AG20443 (cell line): ENCODE data around the gene PIGX.

ENCODE experiments used
- DNase-seq: peaks from one replicate; pipeline ENCODE4 v3.0.0; 2012; ENCODE audit warnings: low spot score, mixed read lengths

The PIGX gene

GRCh38 chr3:196711838-196712513, at the start of gene PIGX, which contains the start of gene CEP19:
PIGX (plus strand) TSS chr3:196712377.
CEP19 (minus strand) TSS chr3:196712250; CDS start chr3:196708657, 3,593 bp downstream.
- peak; percentile 100 for DNase-seq

DNA sequence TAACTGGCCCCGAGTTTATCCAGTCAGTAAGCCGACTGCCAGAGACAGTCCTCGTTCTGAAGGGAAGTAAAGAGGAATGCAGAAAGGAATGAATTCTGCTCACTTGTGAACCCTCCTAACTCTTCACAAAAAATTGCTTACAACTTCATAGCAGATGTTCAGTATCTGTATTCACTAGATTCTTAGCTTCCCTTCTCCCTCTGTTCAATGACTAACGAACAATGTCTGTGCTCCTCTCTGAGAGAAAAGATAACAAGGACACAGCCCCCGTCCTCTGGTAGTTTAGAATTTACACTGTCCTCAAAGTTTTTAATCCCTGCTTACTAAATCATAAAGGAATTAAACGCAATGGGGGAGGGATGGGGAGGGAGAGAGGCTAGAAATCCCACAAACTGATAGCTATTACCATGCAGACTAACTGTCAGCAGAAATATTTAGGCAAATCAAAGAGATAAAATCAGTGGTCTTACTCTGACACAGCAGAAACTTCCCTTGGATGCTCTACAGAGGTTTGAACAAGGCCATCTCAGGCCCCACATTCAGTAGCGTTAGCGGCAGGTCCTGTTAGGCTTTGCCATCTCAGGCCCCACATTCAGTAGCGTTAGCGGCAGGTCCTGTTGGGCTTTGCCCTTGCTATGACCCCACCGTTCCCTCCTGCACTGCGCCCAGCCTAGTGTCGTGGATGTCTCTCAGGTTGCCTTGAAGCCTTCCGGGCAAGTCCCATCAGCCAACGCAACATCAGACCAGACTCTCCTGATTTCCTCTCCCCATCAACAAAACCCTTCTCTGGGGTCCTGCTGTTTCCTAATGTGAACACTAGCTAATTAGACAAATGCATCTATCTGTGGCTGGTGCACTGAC, 49.2 kb upstream of the PIGX start:
- DNase-seq: peak; percentile 39

DNA sequence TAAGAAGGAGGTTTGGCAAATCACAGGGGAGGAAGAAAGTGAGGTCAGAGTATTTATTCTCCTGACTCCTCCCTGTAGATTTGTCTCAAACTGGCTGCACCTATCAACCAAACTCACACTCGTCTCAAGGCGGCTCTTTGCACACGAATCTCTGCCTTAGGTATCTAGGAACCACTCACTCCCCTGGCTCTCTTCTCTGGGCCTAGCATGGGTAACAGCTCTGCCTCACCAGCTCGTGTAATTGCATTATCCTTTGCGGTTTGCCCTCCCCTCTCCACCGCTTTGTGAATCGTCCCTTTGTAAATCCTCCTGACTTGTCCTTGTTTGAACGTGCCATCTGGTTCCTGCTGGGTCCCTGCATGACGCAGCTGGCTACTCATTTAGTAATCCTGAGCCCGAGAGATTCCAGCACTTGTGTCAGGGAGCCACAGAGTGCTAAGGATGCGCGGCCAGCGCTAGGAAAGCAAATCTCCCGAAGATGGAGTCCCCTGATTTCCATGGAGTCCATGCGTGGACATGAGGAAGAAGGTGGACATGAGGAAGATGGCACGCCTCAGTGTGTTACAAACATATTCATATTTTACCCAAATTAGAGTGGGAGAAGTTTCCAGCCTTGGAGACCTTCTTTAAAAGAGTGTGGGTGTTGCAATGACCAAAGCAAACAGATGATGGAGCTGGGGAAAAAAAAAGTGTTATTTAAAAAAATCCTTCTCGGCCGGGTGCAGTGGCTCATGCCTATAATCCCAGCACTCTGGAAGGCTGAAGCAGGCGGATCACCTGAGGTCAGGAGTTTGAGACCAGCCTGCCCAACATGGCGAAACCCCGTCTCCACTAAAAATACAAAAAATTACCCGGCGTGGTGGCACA, 45.9 kb upstream of the PIGX start:
- DNase-seq: peak; percentile 64

DNA sequence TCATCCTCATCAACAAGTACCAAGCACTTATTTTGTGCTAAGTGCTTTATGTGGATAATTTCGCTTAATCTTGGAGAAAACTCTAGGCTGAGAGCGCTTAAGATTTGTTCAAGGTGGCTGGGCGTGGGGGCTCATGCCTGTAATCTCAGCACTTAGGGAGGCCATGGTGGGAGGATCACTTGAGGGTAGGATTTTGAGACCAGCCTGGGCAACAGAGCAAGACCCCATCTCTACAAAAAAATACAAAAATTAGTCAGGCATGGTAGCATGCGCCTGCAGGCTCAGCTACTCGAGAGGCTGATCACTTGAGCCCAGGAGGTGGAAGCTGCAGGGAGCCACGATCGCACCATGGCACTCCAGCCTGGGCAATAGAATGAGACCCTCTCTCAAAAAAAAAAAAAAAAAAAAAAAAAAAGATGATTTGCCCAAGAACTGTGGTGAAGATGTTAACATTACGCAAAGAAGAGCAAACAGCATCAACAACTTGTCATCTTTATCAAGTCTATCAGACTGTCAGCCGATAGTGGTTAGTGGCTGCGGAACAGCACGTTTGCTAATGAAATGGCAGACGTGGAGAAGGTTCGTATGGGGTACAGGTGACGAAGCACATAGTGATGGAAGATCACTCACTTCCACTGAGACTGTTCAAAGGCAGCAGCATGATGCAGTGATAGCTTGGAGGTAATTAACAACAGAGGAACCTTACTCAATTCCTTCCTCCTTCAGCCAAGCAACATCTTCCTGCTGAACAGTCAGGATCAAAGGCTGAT, 44.9 kb upstream of the PIGX start:
- no peak for DNase-seq

DNA sequence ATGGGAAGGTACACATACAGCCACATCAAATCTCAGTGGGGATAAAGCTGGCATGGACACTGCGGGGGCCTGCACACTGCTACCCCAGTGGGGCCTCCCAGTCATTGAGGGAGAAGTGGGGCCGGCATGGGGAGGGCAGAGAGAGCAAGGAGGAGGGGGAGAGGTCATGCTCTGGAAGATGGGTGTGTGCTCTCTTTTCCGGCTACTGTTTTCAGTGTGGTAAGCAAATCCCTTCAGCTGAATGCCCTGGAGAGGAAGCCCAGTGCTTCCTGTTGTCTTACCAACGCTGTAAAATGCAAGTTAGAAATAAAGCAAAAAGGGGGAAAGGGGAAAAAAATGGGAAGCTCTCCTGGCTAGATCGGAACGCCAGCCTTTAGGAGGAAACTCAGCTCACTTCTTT, 41.8 kb upstream of the PIGX start:
- no peak for DNase-seq

GRCh38 chr3:196673632-196674031, 38.5 kb upstream of the PIGX start:
- DNase-seq: no peak

DNA sequence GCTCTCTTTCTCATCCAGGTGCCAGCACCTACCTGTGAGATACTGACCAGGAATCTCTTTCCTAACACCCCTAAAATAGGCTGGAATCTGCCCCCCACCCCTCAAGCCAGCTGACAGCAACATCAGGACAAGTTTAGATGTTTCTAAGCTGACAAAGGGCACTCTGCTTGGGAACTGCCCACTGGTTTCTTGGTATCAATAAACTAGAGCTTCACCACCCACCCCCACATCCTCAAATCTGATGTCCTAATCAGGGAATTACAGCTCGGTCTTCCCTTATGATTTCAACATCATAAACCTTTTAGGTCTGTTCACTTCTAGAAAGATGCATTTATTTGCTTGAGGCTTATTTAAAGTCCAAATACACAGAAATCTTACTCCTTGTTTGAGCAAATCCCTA, 34.8 kb upstream of the PIGX start:
- DNase-seq: no peak

GRCh38 chr3:196677931-196678330, 34.2 kb upstream of the PIGX start:
- no peak for DNase-seq

- peak; percentile 71 for DNase-seq
These were observed 27.4 kb upstream of the PIGX start for GRCh38 chr3:196684548-196685407.

DNA sequence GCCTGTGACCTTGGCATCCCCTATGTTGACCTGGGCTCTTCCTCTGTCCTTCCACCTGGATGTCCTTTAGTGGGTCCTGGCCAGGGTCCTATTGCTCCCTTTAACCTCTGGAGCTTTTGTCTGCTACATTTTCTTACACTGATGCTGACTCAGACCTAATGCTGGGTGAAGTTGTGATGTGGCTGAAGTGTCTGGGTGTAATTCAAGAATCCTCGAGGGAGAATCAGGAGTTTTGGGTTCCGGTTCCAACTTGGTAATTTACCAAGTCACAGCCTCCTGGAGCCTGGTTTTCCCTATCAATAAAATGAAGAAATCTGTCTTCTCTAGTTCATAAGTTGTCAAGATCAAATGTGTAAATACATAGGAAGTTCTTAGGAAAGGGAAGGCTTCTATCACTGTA, 25.7 kb upstream of the PIGX start:
- DNase-seq: no peak

GRCh38 chr3:196688349-196688748, 23.8 kb upstream of the PIGX start:
- peak; percentile 87 for DNase-seq

DNA sequence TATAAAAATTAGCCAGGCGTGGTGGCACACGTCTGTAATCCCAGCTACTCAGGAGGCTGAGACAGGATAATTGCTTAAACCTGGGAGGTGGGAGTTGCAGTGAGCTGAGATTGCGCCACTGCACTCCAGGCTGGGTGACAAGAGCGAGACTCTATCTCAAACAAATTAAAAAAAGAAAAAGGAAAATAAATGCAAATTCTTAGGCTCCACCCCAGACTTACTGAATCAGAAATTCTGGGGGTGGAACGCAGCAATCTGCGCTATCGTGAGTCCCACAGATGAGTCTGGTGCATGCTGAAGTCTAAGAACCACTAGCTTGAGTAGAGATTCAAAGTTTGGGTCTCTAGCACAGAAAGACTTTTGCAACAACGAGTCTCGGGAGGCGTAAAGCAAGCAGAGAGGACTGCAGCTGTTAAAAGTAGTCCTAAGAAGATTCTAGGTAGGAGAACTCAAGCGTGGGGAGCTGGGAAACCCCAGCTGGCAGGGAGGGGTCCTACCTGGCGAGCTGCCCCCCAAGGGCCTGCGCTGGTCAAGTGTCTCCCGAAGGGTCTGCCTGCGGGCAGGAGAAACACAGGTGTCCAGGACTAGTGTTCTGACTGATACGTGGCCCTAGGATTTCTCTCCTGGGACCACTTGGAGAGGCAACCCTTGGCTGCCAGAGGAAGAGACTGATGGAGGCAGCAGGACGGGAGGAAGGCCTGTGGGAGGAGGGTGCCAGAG, 22.1 kb upstream of the PIGX start:
- DNase-seq: no peak

- no peak for DNase-seq
These were observed 20.8 kb upstream of the PIGX start for GRCh38 chr3:196691386-196691785.

GRCh38 chr3:196694202-196694638, 18.0 kb upstream of the PIGX start:
- DNase-seq: peak; percentile 52

DNA sequence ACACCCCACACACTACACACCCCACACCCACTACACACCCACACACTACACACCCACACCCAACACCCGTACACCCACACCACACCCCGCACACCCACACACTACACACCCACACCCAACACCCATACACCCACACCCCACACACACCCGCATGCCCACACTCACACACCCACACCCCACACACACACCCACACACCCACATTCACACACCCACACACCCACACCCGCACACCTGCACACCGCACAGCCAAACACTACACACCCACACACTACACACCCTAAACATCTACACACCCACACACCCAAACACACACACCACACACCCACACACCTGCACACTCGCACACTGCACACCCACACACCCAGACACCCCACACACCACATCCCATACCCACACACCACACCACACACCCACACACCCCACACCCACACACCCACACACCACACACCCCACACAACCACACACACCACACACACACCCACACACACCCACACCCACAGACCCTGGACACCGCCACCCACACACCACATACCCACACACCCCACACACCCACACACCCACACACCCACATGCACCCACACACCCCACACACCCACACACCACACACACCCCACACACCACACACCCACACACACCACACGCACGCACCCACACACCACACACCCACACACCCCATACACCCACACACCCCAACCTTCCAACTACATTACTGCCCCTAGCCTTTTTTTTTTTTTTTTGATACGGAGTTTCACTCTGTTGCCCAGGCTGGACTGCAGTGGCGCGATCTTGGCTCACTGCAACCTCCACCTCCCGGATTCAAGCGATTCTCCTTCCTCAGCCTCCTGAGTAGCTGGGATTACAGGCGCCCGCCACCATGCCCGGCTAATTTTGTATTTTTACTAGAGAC, 17.0 kb upstream of the PIGX start:
- no peak for DNase-seq

DNA sequence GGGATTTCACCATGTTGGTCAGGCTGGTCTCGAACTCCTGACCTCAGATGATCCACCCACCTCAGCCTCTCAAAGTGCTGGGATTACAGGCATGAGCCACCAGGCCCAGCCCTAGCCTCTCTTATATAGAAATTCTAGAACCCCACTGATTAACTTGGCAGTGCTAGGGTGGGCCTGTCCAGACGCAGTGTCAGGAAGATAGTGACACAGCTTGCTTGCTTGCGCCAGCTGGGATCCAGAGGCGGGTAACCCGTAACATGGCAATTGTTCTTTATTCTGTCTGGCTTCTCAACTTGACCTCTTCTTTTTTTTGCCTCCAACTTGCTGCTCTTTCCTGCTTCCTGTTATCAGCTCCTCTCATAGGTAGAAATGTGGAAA, 16.3 kb upstream of the PIGX start:
- no peak for DNase-seq

DNA sequence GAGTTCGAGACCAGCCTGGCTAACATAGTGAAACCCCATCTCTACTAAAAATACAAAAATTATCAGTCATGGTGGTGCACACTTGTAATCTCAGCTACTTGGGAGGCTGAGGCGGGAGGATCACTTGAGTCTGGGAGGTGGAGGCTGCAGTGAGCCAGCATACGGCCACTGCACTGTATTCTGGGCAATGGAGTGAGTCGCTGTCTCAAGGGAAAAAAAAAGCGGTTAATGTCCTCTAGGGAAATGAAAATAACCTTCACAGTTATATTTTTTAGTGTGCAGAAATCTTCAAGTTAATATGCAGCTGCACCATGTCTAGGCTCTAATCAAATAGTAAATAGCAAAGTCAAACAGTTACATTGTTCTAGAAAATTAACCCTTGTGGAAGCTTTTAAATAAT, 14.9 kb upstream of the PIGX start:
- DNase-seq: no peak

- no peak for DNase-seq
These were observed 12.4 kb upstream of the PIGX start for GRCh38 chr3:196699749-196700148.

DNA sequence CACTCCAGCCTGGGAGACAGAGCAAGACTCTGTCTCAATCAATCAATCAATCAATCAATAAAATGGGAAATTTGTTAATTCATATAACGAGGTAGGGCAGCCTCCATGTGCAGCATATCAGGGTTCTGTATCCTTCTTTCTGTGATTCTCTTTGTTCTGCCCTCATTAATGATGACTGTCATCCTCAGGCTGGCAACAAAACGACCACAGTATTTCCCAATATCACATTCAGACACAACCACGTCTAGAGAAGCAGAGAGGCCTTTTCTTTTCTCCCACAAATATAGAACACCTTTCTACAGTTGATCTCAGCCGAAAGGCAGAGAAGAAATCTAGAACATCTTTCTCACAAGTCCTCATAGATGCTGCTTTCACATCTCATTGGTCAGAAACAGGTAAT, 11.4 kb upstream of the PIGX start:
- DNase-seq: no peak
